Progenitor cell of endocrine pancreas (in vitro differentiated cells): ENCODE measurements around the gene SHISA5. TPM values are rescaled to one million over a fixed set of nuclear protein-coding genes. Genes with fewer than 3 reads are reported as not detected.

Experiments used
- DNase-seq: peaks from one replicate; pipeline ENCODE4 v3.0.0; 2021; ENCODE audit warnings: low spot score; ENCODE audit not compliant: unreplicated experiment
- H3K27ac Mint-ChIP-seq: 2 replicates; pipeline ENCODE4 v1.8.0; 2021; ENCODE audit warnings: mild to moderate bottlenecking, moderate library complexity, mixed read lengths
- H3K27me3 Mint-ChIP-seq: 2 replicates; pipeline ENCODE4 v1.8.0; 2021; ENCODE audit warnings: mixed read lengths
- H3K36me3 Mint-ChIP-seq: 2 replicates; pipeline ENCODE4 v1.8.0; 2022; ENCODE audit warnings: mixed read lengths; ENCODE audit not compliant: insufficient read depth
- H3K4me1 Mint-ChIP-seq: 2 replicates; pipeline ENCODE4 v1.8.0; 2021; ENCODE audit warnings: low read depth, mixed read lengths
- H3K4me3 Mint-ChIP-seq: 2 replicates; pipeline ENCODE4 v1.8.0; 2021; ENCODE audit warnings: low read depth, mild to moderate bottlenecking, moderate library complexity, mixed read lengths
- H3K9me3 Mint-ChIP-seq: 2 replicates; pipeline ENCODE4 v1.8.0; 2021; ENCODE audit warnings: low read depth, mixed read lengths
- microRNA-seq: library from miRNA; unstranded; fragments of <30 nt; microRNA quantifications from one replicate; pipeline ENCODE4 v1.1.0, GENCODE V29; 2020; ENCODE audit warnings: borderline number of aligned reads; ENCODE audit not compliant: unreplicated experiment
- total RNA-seq: library from RNA; stranded (reverse); gene quantifications from 2 replicates; pipeline ENCODE4 v1.2.1, GENCODE V29; 2021
- TF ChIP-seq, protein P1 (sequence below): fragments of 200-600 bp; sonication (generic); IDR thresholded peaks from one replicate; pipeline ENCODE4 v1.5.0; 2021; ENCODE audit warnings: antibody characterized with exemption, mild to moderate bottlenecking; ENCODE audit not compliant: unreplicated experiment

SHISA5 gene
- total RNA-seq, 1 donor from 2014 or later = 162 TPM

DNA sequence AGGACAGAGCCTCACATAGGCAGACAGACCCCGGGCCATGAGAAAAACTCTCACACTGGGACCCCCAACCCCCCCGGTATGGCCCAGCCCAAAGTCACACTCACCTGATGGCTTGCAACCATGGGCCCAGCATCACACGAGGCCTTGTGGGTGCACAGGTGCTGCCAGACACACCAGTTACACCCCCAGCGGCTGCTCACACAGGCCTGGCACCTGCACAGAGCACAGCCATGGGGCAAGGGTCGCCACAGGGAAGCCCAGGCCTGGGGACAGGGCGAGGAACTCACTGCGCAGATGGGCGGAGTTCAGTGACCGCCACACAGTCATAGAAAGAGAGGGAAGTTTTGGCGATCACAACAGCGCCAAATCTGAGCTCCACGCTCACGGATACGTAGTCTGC lies 83.4 kb downstream of the SHISA5 start:
- Mint-ChIP-seq H3K4me1 (peaks cover 12% of the 10 kb centered on the region), H3K4me3 (no peak overlapping the region), H3K27me3 (no peaks in the 10 kb centered on the region), H3K27ac (peak overlapping the region; percentile 84), H3K36me3 (peaks cover 10% of the 10 kb centered on the region), H3K9me3 (no peaks in the 10 kb centered on the region)
- TF ChIP-seq, protein P1, sequence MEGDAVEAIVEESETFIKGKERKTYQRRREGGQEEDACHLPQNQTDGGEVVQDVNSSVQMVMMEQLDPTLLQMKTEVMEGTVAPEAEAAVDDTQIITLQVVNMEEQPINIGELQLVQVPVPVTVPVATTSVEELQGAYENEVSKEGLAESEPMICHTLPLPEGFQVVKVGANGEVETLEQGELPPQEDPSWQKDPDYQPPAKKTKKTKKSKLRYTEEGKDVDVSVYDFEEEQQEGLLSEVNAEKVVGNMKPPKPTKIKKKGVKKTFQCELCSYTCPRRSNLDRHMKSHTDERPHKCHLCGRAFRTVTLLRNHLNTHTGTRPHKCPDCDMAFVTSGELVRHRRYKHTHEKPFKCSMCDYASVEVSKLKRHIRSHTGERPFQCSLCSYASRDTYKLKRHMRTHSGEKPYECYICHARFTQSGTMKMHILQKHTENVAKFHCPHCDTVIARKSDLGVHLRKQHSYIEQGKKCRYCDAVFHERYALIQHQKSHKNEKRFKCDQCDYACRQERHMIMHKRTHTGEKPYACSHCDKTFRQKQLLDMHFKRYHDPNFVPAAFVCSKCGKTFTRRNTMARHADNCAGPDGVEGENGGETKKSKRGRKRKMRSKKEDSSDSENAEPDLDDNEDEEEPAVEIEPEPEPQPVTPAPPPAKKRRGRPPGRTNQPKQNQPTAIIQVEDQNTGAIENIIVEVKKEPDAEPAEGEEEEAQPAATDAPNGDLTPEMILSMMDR = no peak
- no peak for DNase-seq

DNA sequence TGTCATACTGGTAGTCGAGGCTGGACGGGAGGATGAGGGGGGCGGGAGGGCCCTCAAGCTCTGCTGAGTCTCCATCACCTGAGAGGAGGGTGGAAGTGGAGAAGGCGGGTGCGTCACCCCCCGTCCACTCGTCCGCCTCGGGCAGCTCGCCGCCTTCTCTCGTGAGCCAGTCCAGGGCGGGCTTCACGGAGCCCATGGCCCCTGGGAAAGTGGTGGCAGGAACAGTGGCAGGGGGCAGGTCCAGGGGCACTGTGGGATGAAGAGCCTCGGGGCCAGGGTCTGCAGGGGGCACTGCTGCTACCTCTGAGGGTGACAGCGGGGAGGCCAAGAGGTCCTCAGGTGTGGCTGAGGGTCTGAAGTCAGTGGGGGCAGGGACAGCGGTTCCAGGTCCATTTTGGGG lies 84.4 kb downstream of the SHISA5 start:
- Mint-ChIP-seq H3K4me1 (peaks cover 5% of the 10 kb centered on the region), H3K36me3 (peaks cover 11% of the 10 kb centered on the region), H3K27ac (no peak overlapping the region), H3K4me3 (no peak overlapping the region), H3K27me3 (no peaks in the 10 kb centered on the region), H3K9me3 (no peaks in the 10 kb centered on the region)
- DNase-seq = no peak
- TF ChIP-seq, protein P1 = no peak

DNA sequence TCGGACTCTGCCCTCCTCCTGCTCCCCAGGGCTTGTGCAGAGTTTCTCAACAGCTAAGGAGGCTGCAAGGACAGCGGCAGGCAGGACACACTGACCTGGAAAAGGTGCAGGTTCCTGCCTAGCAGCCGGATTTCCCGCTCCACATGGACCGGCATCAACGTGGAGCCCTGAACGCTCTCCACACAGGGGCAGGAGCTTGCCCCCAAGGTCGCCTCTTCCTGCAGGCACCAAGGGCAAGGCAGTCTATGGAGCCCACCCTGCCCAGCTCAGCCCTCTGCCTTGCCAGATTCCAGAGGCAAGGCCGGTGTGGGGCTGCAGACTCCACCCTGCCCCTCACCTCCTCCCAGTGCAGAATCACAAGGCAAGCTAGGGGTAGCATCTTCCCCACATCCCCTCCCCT lies 84.8 kb downstream of the SHISA5 start:
- Mint-ChIP-seq H3K4me1 (peaks cover 2% of the 10 kb centered on the region), H3K4me3 (no peak overlapping the region), H3K27me3 (no peaks in the 10 kb centered on the region), H3K36me3 (peaks cover 13% of the 10 kb centered on the region), H3K9me3 (no peaks in the 10 kb centered on the region), H3K27ac (no peak overlapping the region)
- DNase-seq = no peak
- TF ChIP-seq, protein P1 = no peak

DNA sequence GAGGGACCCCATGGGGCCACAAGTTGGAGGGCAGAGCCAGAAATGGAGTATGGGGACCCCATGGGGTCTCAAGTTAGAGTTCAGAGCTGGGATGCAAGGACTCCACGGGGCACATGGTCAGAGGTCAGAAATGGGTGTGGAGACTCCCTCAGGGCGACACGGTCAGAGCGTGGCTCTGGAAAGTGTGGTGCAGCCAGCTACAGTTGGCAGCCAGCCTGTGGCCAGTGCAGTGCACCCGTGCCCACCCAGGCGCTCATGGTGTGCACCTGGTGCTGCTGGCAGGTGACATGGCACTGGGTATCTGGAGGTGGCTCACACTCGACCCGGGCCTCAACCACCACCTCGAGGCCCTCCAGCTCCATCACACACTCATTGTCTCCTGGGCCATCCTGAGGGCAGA lies 85.3 kb downstream of the SHISA5 start:
- Mint-ChIP-seq H3K9me3 (no peaks in the 10 kb centered on the region), H3K27me3 (no peaks in the 10 kb centered on the region), H3K4me3 (no peak overlapping the region), H3K27ac (no peak overlapping the region), H3K4me1 (peaks cover 2% of the 10 kb centered on the region), H3K36me3 (peaks cover 14% of the 10 kb centered on the region)
- DNase-seq = no peak
- TF ChIP-seq, protein P1 = no peak

DNA sequence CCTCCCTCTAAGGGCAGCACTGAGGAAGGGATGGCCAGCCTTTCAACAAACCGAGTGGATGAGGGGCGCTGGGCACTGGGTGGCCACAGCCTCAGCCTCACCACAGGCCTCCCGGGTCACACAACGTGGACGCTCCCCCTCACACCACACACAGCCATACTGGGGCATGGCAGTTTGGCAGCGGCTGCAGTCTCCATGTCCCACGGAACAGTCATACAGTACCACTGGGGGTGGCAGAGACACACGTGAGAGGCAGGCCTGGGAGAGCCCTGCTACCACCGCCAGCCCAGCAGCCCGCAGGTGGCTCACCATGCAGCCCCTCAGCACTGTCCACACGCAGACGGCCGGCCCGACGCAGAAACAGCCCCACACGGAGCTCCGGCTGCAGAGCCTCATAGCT lies 85.8 kb downstream of the SHISA5 start:
- TF ChIP-seq, protein P1 = no peak
- H3K4me3 Mint-ChIP-seq = no peak overlapping the region
- peaks cover 2% of the 10 kb centered on the region for H3K4me1 Mint-ChIP-seq
- no peak overlapping the region for H3K27ac Mint-ChIP-seq
- no peaks in the 10 kb centered on the region for H3K27me3 Mint-ChIP-seq
- no peak for DNase-seq
- peaks cover 14% of the 10 kb centered on the region for H3K36me3 Mint-ChIP-seq
- no peaks in the 10 kb centered on the region for H3K9me3 Mint-ChIP-seq

Small RNA genes within 50 kb of the gene (microRNA-seq; reads per million reads assigned to microRNA genes)
- gene MIR6823 = not detected

Other genes starting within 250 kb of the SHISA5 start
- gene NME6, start 202.8 kb downstream of the SHISA5 start, total RNA-seq = 34.8 and 35.5 TPM in 2 replicates
- not detected in 2 replicates for gene SPINK8, start 170.5 kb downstream of the SHISA5 start, total RNA-seq
- 0.20 and 0.38 TPM in 2 replicates for gene FBXW12, start 132.0 kb downstream of the SHISA5 start, total RNA-seq
- gene PLXNB1, start 74.1 kb downstream of the SHISA5 start, total RNA-seq = 535 and 543 TPM in 2 replicates
- gene CCDC51, start 64.1 kb downstream of the SHISA5 start, total RNA-seq = 11.4 and 13.2 TPM in 2 replicates
- gene TMA7, start 63.9 kb downstream of the SHISA5 start, total RNA-seq = 236 and 253 TPM in 2 replicates
- gene ATRIP, start 57.4 kb downstream of the SHISA5 start, total RNA-seq = 13.8 and 15.2 TPM in 2 replicates
- gene PFKFB4, start 52.6 kb upstream of the SHISA5 start, total RNA-seq = 39.7 and 45.0 TPM in 2 replicates
- gene UCN2, start 59.6 kb upstream of the SHISA5 start, total RNA-seq = 1.2 and 1.4 TPM in 2 replicates
- 31.5 and 38.4 TPM in 2 replicates for gene COL7A1, start 91.2 kb upstream of the SHISA5 start, total RNA-seq
- 209 and 219 TPM in 2 replicates for gene UQCRC1, start 105.5 kb upstream of the SHISA5 start, total RNA-seq
- gene TMEM89, start 117.6 kb upstream of the SHISA5 start, total RNA-seq = 0.49 TPM in 1 of 2 replicates, not detected in the other
- gene SLC26A6, start 131.3 kb upstream of the SHISA5 start, total RNA-seq = 31.0 and 35.9 TPM in 2 replicates
- 14.9 and 15.2 TPM in 2 replicates for gene CELSR3, start 158.7 kb upstream of the SHISA5 start, total RNA-seq
- gene NCKIPSD, start 181.7 kb upstream of the SHISA5 start, total RNA-seq = 29.8 and 32.0 TPM in 2 replicates
- 207 and 212 TPM in 2 replicates for gene IP6K2, start 213.0 kb upstream of the SHISA5 start, total RNA-seq